GM23248 (cell line): Measurements from ENCODE around the gene MAGEB3.

ENCODE experiments used
- EZH2 ChIP-seq: fragments of 200-600 bp; sonication (generic); IDR thresholded peaks from 2 replicates; pipeline ENCODE4 v1.6.1; 2018; ENCODE audit warnings: antibody characterized with exemption, mild to moderate bottlenecking; ENCODE audit not compliant: insufficient read depth, poor library complexity, severe bottlenecking
- EZH2phosphoT487 ChIP-seq: fragments of 200-600 bp; sonication (generic); IDR thresholded peaks from 2 replicates; pipeline ENCODE4 v1.6.1; 2018; ENCODE audit warnings: antibody characterized with exemption, moderate library complexity, mild to moderate bottlenecking, low read depth; ENCODE audit not compliant: insufficient read depth

GRCh38 chrX:30230395-30230794 is at the start of gene MAGEB3:
- no peak for TF ChIP-seq EZH2phosphoT487
- TF ChIP-seq EZH2: no peak
